Subcutaneous adipose tissue (tissue), 4 donors: ENCODE data around the gene ELAVL2. TPM values are rescaled to one million over a fixed set of nuclear protein-coding genes. Genes with fewer than 3 reads are reported as not detected.

Experiments
- CTCF ChIP-seq: fragments of 450-650 bp; IDR thresholded peaks from one replicate; pipeline ENCODE4 v1.5.1; 2016; ENCODE audit warnings: low read depth, mild to moderate bottlenecking, control low read depth, antibody characterized with exemption, moderate library complexity
- total RNA-seq, 4 donors: library from RNA; depleted of rRNA; stranded (reverse); fragments of >200 nt; gene quantifications; one replicate each; pipeline ENCODE4 v1.1.0, GENCODE V29; 2016

ELAVL2 gene
- total RNA-seq, 4 donors from 2014 or later = 0.44 TPM; not detected in 3

- TF ChIP-seq CTCF = no peak
These were observed 139.1 kb downstream of the ELAVL2 start for GRCh38 chr9:23686896-23687295.

GRCh38 chr9:23686257-23686656 is 139.8 kb downstream of the ELAVL2 start:
- TF ChIP-seq CTCF = no peak

- TF ChIP-seq CTCF = no peak
These were observed 142.4 kb downstream of the ELAVL2 start for GRCh38 chr9:23683611-23684061.

- TF ChIP-seq CTCF = no peak
These were observed 143.1 kb downstream of the ELAVL2 start for GRCh38 chr9:23682891-23683431.

GRCh38 chr9:23682352-23682751 is 143.7 kb downstream of the ELAVL2 start:
- no peak for TF ChIP-seq CTCF

GRCh38 chr9:23677446-23677845 is 148.6 kb downstream of the ELAVL2 start:
- no peak for TF ChIP-seq CTCF

- TF ChIP-seq CTCF = no peak
These were observed 151.9 kb downstream of the ELAVL2 start for GRCh38 chr9:23674016-23674585.
